ENCODE measurements around the gene UTP11. TPM values are rescaled to one million over a fixed set of nuclear protein-coding genes. Genes with fewer than 3 reads are reported as not detected.

The UTP11 gene
- total RNA-seq, 1 donor from 2014 or later, result 29.1 TPM

GRCh38 chr1:38014171-38014570 is 1.6 kb downstream of the UTP11 start:
- intact Hi-C loops (cut with DNase I), result no loop called here
- Histone ChIP-seq H3K36me3 (peaks cover 38% of the 10 kb centered on the region), H3K4me1 (peaks cover 41% of the 10 kb centered on the region), H3K27me3 (no peaks in the 10 kb centered on the region), H3K27ac (no peak overlapping the region), H3K9me3 (no peaks in the 10 kb centered on the region), H3K4me3 (no peak overlapping the region)
- DNase-seq (no peak), ATAC-seq (no peak)
- TF ChIP-seq CTCF (IDR thresholded peaks at IDR 0.05), result no peak

- Histone ChIP-seq H3K27me3 (no peaks in the 10 kb centered on the region), H3K4me3 (no peak overlapping the region), H3K36me3 (peaks cover 45% of the 10 kb centered on the region), H3K4me1 (peaks cover 41% of the 10 kb centered on the region), H3K9me3 (no peaks in the 10 kb centered on the region), H3K27ac (no peak overlapping the region)
- DNase-seq (peak; percentile 40), ATAC-seq (no peak)
- no peak for TF ChIP-seq CTCF (IDR thresholded peaks at IDR 0.05)
- intact Hi-C loops (cut with DNase I), result no loop called here
Measured at GRCh38 chr1:38014724-38015424, 2.3 kb downstream of the UTP11 start.

GRCh38 chr1:38015978-38016725 is 3.6 kb downstream of the UTP11 start:
- ATAC-seq (no peak), DNase-seq (peak; percentile 9)
- intact Hi-C loops (cut with DNase I), result no loop called here
- Histone ChIP-seq H3K27ac (peak overlapping the region; percentile 32), H3K4me3 (no peak overlapping the region), H3K9me3 (no peaks in the 10 kb centered on the region), H3K27me3 (no peaks in the 10 kb centered on the region), H3K4me1 (peaks cover 41% of the 10 kb centered on the region), H3K36me3 (peaks cover 58% of the 10 kb centered on the region)
- no peak for TF ChIP-seq CTCF (IDR thresholded peaks at IDR 0.05)

- no peak overlapping the region for H3K27ac ChIP-seq
- ATAC-seq, result no peak
- H3K27me3 ChIP-seq, result no peaks in the 10 kb centered on the region
- peak; percentile 55 for TF ChIP-seq CTCF (IDR thresholded peaks at IDR 0.05)
- no peak for DNase-seq
- peaks cover 29% of the 10 kb centered on the region for H3K4me1 ChIP-seq
- peaks cover 86% of the 10 kb centered on the region for H3K36me3 ChIP-seq
- H3K4me3 ChIP-seq, result no peak overlapping the region
- intact Hi-C loops (cut with DNase I), result no loop called here
- no peaks in the 10 kb centered on the region for H3K9me3 ChIP-seq
Measured at GRCh38 chr1:38018864-38019343, 6.4 kb downstream of the UTP11 start.

- no peaks in the 10 kb centered on the region for H3K27me3 ChIP-seq
- peaks cover 14% of the 10 kb centered on the region for H3K4me1 ChIP-seq
- DNase-seq (no peak), ATAC-seq (no peak)
- no peaks in the 10 kb centered on the region for H3K9me3 ChIP-seq
- no peak for TF ChIP-seq CTCF (IDR thresholded peaks at IDR 0.05)
- H3K4me3 ChIP-seq, result no peak overlapping the region
- no peak overlapping the region for H3K27ac ChIP-seq
- intact Hi-C loops (cut with DNase I), result loop anchor here (10.0 kb wide), 1 partner anchor 814 kb away; no protein-coding TSS in a partner anchor
- H3K36me3 ChIP-seq, result peaks cover 98% of the 10 kb centered on the region
Measured at GRCh38 chr1:38020396-38020795, 7.9 kb downstream of the UTP11 start.
